Peyer's patch (tissue), 4 donors: ENCODE data around the gene PDE6A. TPM values are rescaled to one million over a fixed set of nuclear protein-coding genes. Genes with fewer than 3 reads are reported as not detected.

Experiments used
- DNase-seq, 3 donors: peaks; one replicate each; pipeline ENCODE4 v3.0.0-alpha.2; 2017 to 2019
- H3K27ac ChIP-seq, 4 donors: fragments of 200-600 bp; sonication (generic); one replicate each; pipeline ENCODE4 v1.5.1; 2016 to 2019
- H3K27me3 ChIP-seq, 2 donors: fragments of 200-600 bp; sonication (generic); one replicate each; pipeline ENCODE4 v1.5.1; 2019
- H3K36me3 ChIP-seq, 3 donors: fragments of 200-600 bp; sonication (generic); one replicate each; pipeline ENCODE4 v1.5.1; 2016 to 2019
- H3K4me1 ChIP-seq, 4 donors: fragments of 200-600 bp; sonication (generic); one replicate each; pipeline ENCODE4 v1.5.1; 2016 to 2019
- H3K4me3 ChIP-seq, 4 donors: fragments of 200-600 bp; sonication (generic); 1 replicate in 3 of 4; 2 replicates in 1 of 4; pipeline ENCODE4 v1.5.1; 2016 to 2019; ENCODE audit warnings: mild to moderate bottlenecking in 1 of 4
- H3K9me3 ChIP-seq, 4 donors: fragments of 200-600 bp; sonication (generic); one replicate each; pipeline ENCODE4 v1.5.1; 2016 to 2019; ENCODE audit warnings: mild to moderate bottlenecking in 1 of 4
- CTCF ChIP-seq, 6 experiments: fragments of 450-650 bp in 4 of 6; fragments of 200-600 bp in 2 of 6; sonication (generic) in 1 of 6; IDR thresholded peaks; one replicate each; pipeline ENCODE4 v1.5.1; 2017 to 2019; ENCODE audit warnings: antibody characterized with exemption in 6 of 6, mild to moderate bottlenecking in 3 of 6, moderate library complexity in 1 of 6
- POLR2A ChIP-seq, 2 donors: fragments of 450-650 bp; IDR thresholded peaks; one replicate each; pipeline ENCODE4 v1.5.1; 2017; ENCODE audit warnings: antibody characterized with exemption in 2 of 2, mild to moderate bottlenecking in 2 of 2, moderate library complexity in 2 of 2
- total RNA-seq, 4 donors: library from RNA; depleted of rRNA; stranded (reverse); fragments of >200 nt; gene quantifications; one replicate each; pipeline ENCODE4 v1.1.0, GENCODE V29; 2016

Gene PDE6A
- total RNA-seq, 4 donors from 2014 or later, result not detected

GRCh38 chr5:149873896-149874295 is 70.7 kb downstream of the PDE6A start:
- no peak overlapping the region for H3K27ac ChIP-seq
- no peak for DNase-seq
- H3K4me1 ChIP-seq, result peaks cover 0 to 17% (median 0%) of the 10 kb centered on the region in 4 donors

GRCh38 chr5:149872351-149873040 is 72.1 kb downstream of the PDE6A start:
- H3K4me3 ChIP-seq, result no peak overlapping the region
- no peaks in the 10 kb centered on the region for H3K27me3 ChIP-seq
- no peak for TF ChIP-seq CTCF (IDR thresholded peaks at IDR 0.05)
- TF ChIP-seq POLR2A (IDR thresholded peaks at IDR 0.05), result no peak
- H3K27ac ChIP-seq, result no peak overlapping the region
- no peak for DNase-seq
- no peaks in the 10 kb centered on the region for H3K36me3 ChIP-seq
- peaks cover 0 to 17% (median 0%) of the 10 kb centered on the region in 4 donors for H3K4me1 ChIP-seq
- no peaks in the 10 kb centered on the region for H3K9me3 ChIP-seq

More at GRCh38 chr5:149873896-149874295, 70.7 kb downstream of the PDE6A start:
- Histone ChIP-seq H3K4me3 (no peak overlapping the region), H3K27me3 (no peaks in the 10 kb centered on the region), H3K36me3 (no peaks in the 10 kb centered on the region), H3K9me3 (no peaks in the 10 kb centered on the region)
- TF ChIP-seq CTCF (IDR thresholded peaks at IDR 0.05) (no peak), POLR2A (IDR thresholded peaks at IDR 0.05) (no peak)

- no peak for DNase-seq
- H3K9me3 ChIP-seq, result no peaks in the 10 kb centered on the region
- no peak overlapping the region for H3K4me3 ChIP-seq
- no peak for TF ChIP-seq POLR2A (IDR thresholded peaks at IDR 0.05)
- TF ChIP-seq CTCF (IDR thresholded peaks at IDR 0.05), result no peak
- no peaks in the 10 kb centered on the region for H3K36me3 ChIP-seq
- no peak overlapping the region for H3K27ac ChIP-seq
- no peaks in the 10 kb centered on the region for H3K27me3 ChIP-seq
- H3K4me1 ChIP-seq, result peaks cover 0 to 17% (median 0%) of the 10 kb centered on the region in 4 donors
Measured at GRCh38 chr5:149871471-149871870, 73.1 kb downstream of the PDE6A start.

- peaks cover 0 to 17% (median 0%) of the 10 kb centered on the region in 4 donors for H3K4me1 ChIP-seq
- no peaks in the 10 kb centered on the region for H3K36me3 ChIP-seq
- peak overlapping the region in 1 of 4 donors; percentile 70 for H3K27ac ChIP-seq
- DNase-seq, result no peak
- H3K9me3 ChIP-seq, result no peaks in the 10 kb centered on the region
- no peaks in the 10 kb centered on the region for H3K27me3 ChIP-seq
- H3K4me3 ChIP-seq, result no peak overlapping the region
- no peak for TF ChIP-seq POLR2A (IDR thresholded peaks at IDR 0.05)
- no peak for TF ChIP-seq CTCF (IDR thresholded peaks at IDR 0.05)
Measured at GRCh38 chr5:149870697-149871096, 73.9 kb downstream of the PDE6A start.

- peaks cover 0 to 17% (median 0%) of the 10 kb centered on the region in 4 donors for H3K4me1 ChIP-seq
- peak overlapping the region in 3 of 4 donors; percentile 24 to 70 (median 62) for H3K27ac ChIP-seq
- no peaks in the 10 kb centered on the region for H3K9me3 ChIP-seq
- H3K27me3 ChIP-seq, result no peaks in the 10 kb centered on the region
- DNase-seq, result no peak
- H3K36me3 ChIP-seq, result no peaks in the 10 kb centered on the region
- TF ChIP-seq CTCF (IDR thresholded peaks at IDR 0.05), result peak in 2 of 6 experiments; percentile 8 to 29
- no peak for TF ChIP-seq POLR2A (IDR thresholded peaks at IDR 0.05)
- no peak overlapping the region for H3K4me3 ChIP-seq
Measured at GRCh38 chr5:149870232-149870631, 74.4 kb downstream of the PDE6A start.
